GM12865 (cell line): ENCODE measurements around the gene MBNL2.

ENCODE experiments used
- DNase-seq: peaks from one replicate; pipeline ENCODE4 v3.0.0; 2010; ENCODE audit warnings: low read depth
- H3K4me3 ChIP-seq: 2 replicates; pipeline ENCODE4 v1.5.1; 2011; ENCODE audit warnings: mild to moderate bottlenecking, low read depth, low read length, control low read depth
- CTCF ChIP-seq: IDR thresholded peaks from 2 replicates; pipeline ENCODE4 v1.5.1; 2011; ENCODE audit warnings: low read length, control low read depth, low read depth, inconsistent platforms; ENCODE audit not compliant: insufficient read depth; ENCODE audit errors: missing control alignments

MBNL2 gene

DNA sequence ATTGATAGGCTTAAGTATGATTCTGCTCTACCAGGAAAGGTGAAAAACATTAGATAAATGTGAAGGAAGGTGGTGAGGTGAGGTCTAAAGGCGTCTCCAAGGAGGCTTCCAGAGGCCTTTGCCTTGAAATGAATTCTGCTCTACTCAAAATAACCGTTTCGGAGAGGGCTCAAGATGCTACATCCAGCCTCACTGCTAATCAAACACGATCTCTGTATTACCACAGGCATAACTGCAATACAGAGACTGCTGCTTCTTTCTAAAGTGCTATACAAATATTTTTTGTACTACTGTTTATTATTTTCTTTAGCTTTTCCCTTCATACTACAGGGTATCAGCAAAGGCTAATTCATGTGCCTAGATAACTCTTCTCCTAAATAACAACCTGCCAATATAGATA, 16.8 kb downstream of the MBNL2 start:
- H3K4me3 ChIP-seq, result no peak overlapping the region
- no peak for DNase-seq
- no peak for TF ChIP-seq CTCF

DNA sequence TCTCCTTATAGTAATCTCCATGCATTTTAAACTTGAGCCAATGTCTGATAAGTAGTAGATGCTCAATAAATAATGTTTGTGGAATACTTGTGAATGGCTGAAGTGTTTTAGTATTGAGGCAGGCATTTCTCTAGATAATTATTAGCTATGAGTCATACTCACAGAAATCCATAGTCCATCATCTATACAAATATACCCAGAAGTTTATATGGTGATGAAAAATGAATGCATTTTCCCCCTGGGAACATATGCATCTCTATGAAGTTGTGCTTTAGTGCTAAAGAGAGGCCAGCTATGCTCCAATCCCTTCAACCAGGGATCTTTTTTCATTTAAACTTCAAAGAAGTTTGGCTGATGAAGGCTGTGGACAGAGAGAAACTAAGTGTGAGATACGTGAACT, 17.2 kb downstream of the MBNL2 start:
- H3K4me3 ChIP-seq, result no peak overlapping the region
- TF ChIP-seq CTCF, result no peak
- no peak for DNase-seq

DNA sequence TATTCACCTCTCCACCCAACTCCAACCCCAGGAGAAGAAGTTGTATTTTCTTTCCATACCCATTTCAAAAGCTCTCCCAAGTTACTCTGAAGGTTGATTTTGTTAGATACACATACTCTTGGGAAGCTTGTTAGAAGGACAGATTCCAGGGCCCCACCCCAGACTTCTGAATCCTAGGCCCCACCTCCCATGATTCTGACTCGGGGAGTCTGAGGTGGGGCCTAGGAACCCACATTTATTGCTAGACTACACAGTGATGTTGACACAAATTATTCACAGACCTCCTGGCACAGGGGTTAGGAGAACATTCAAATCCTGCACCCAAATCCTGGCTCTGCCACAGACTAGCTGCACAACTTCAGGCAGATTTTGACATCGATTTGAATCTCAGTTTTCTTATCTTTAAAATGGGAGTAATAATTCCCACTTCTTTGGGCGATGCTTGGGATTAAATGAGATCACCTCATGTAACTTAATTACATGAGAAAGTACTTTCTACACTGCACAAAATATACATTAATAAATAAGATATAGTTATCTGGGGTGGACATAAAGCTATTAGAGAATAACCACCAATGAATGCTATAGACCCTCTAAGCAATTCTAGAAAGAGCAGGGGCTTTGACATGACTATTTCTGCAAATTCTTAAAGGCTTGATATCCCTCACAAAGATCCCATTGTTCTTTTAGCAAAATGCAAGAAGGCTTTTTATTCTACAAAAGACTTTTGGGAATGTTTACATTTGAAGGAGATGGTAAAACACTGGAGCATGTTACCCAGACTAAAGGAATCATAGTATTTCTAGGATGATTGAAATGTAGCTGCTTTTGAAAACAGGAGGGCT, 18.0 kb downstream of the MBNL2 start:
- DNase-seq, result no peak
- H3K4me3 ChIP-seq, result no peak overlapping the region
- TF ChIP-seq CTCF, result no peak

- TF ChIP-seq CTCF, result no peak
- H3K4me3 ChIP-seq, result no peak overlapping the region
- DNase-seq, result no peak
These were observed 18.9 kb downstream of the MBNL2 start for GRCh38 chr13:97240788-97241734.

- no peak for DNase-seq
- TF ChIP-seq CTCF, result no peak
- no peak overlapping the region for H3K4me3 ChIP-seq
These were observed 19.6 kb downstream of the MBNL2 start for GRCh38 chr13:97241761-97242160.

- no peak for DNase-seq
- TF ChIP-seq CTCF, result no peak
- no peak overlapping the region for H3K4me3 ChIP-seq
These were observed 20.8 kb downstream of the MBNL2 start for GRCh38 chr13:97242755-97243497.
